ENCODE data around the gene EFCAB6. TPM values are rescaled to one million over a fixed set of nuclear protein-coding genes. Genes with fewer than 3 reads are reported as not detected.

The EFCAB6 gene
- total and polyA plus RNA-seq, 9 of the 15 experiments (the other 6 are each of a cell fraction or from before 2014, with no cell fraction given) = 0.06 TPM; not detected in 8

DNA sequence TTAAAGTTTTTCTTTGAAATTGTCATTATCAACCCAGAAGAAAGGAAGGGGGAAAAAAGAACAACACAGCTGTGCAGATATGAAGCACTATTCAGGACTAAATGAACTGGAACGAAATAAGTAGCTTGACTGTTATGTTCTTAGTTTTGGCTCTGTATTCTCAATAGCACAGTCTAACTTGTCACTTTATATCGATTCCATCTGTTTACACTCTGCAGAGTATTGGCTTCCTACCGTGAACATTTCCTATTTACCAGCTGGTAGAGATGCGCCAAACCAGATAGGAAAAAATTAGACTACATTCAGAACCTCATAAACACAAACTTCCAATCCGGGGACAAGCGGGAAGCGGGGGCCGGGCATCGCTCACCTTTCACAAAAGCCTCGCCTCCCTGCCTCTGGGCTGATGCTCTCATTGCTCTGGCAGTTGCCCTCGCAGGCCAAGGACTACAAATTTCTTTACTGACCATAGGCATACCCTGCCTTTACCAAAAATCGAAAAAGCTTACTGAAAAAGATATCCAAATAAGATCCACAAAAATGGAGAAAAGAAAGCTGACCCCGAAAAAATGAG, 66.2 kb downstream of the EFCAB6 start:
- no TSS peak for BruUV-seq (replicated peaks)
- Histone ChIP-seq H4K20me1 (replicated peaks; ENCODE audit: control insufficient read depth, insufficient read depth, low read length) (no peaks in the 10 kb centered on the region), H3K27me3 (ENCODE audit: control insufficient read depth in 2 of 2, insufficient read depth in 2 of 2, low read length in 2 of 2) (peaks cover 0 to 22% of the 10 kb centered on the region in 2 experiments; a peak in 3 of 5 replicates), H3K36me3 (ENCODE audit: control insufficient read depth, insufficient read depth, low read length) (no peaks in the 10 kb centered on the region), H3K79me2 (ENCODE audit: control insufficient read depth, insufficient read depth, low read length) (no peaks in the 10 kb centered on the region), H3K4me1 (replicated peaks in 1 of 2; ENCODE audit: control insufficient read depth in 2 of 2, insufficient read depth in 2 of 2, low read length in 2 of 2) (no peaks in the 10 kb centered on the region), H3K4me2 (ENCODE audit: insufficient read depth, low read length) (no peak overlapping the region), H3K9me1 (ENCODE audit: control insufficient read depth, insufficient read depth, low read length) (no peaks in the 10 kb centered on the region), H3K9ac (ENCODE audit: insufficient read depth in 1 of 2, low read depth in 2 of 2, low read length in 2 of 2) (no peak overlapping the region), H3K9me3 (replicated peaks; ENCODE audit: control insufficient read depth, insufficient read depth, low read depth, low read length) (no peaks in the 10 kb centered on the region), H3K27ac (ENCODE audit: extremely low read depth, low read depth, low read length) (no peak overlapping the region), H3K4me3 (no peak overlapping the region), H2AFZ (ENCODE audit: low read depth, low read length) (no peak overlapping the region)
- ChIA-PET POLR2A (no interaction called here), CTCF (ENCODE audit: low intra/inter-chr PET ratio) (no interaction called here)
- in situ Hi-C loops (cut with MboI) = no loop called here
- ATAC-seq = no peak
- no peak for TF ChIP-seq MIER1 (IDR thresholded peaks at IDR 0.05; ENCODE audit: low read depth)
- TF ChIP-seq KAT2B (IDR thresholded peaks at IDR 0.05; ENCODE audit: low read depth, low read length) = no peak
- no peak for TF ChIP-seq ZNF444 (CRISPR knock-in tag; IDR thresholded peaks at IDR 0.05)
- no peak for TF ChIP-seq CEBPG (CRISPR knock-in tag; IDR thresholded peaks at IDR 0.05)
- no peak for TF ChIP-seq CEBPG (tag; conservative IDR thresholded peaks at IDR 0.05 in 1 of 2, IDR thresholded peaks at IDR 0.05 in 1 of 2)
- TF ChIP-seq, protein P1, sequence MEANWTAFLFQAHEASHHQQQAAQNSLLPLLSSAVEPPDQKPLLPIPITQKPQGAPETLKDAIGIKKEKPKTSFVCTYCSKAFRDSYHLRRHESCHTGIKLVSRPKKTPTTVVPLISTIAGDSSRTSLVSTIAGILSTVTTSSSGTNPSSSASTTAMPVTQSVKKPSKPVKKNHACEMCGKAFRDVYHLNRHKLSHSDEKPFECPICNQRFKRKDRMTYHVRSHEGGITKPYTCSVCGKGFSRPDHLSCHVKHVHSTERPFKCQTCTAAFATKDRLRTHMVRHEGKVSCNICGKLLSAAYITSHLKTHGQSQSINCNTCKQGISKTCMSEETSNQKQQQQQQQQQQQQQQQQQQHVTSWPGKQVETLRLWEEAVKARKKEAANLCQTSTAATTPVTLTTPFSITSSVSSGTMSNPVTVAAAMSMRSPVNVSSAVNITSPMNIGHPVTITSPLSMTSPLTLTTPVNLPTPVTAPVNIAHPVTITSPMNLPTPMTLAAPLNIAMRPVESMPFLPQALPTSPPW (CRISPR knock-in tag; IDR thresholded peaks at IDR 0.05) = no peak
- no peak for TF ChIP-seq HLTF (IDR thresholded peaks at IDR 0.05)
- no peak for TF ChIP-seq KLF10 (CRISPR knock-in tag; IDR thresholded peaks at IDR 0.05)
- TF ChIP-seq ZNF695 (CRISPR knock-in tag; IDR thresholded peaks at IDR 0.05) = no peak
- no peak for TF ChIP-seq GATAD2B (IDR thresholded peaks at IDR 0.05; ENCODE audit: borderline replicate concordance)
- no peak for TF ChIP-seq ZNF699 (CRISPR knock-in tag; IDR thresholded peaks at IDR 0.05; ENCODE audit: insufficient replicate concordance)
- TF ChIP-seq MAFF (IDR thresholded peaks at IDR 0.05; ENCODE audit: low read length) = no peak
- no peak for TF ChIP-seq ZNF316 (IDR thresholded peaks at IDR 0.05)
- TF ChIP-seq NCOR1 (IDR thresholded peaks at IDR 0.05) = no peak
- TF ChIP-seq HDAC6 (IDR thresholded peaks at IDR 0.05; ENCODE audit: low read depth, low read length) = no peak
- DNase-seq (ENCODE audit: extremely low read depth in 1 of 4, low spot score in 3 of 4) = no peak
- intact Hi-C loops (cut with micrococcal nuclease) = no loop called here
- 0% methylated on average over 12 of the region's 13 CpGs for WGBS (ENCODE audit: insufficient coverage, low coverage, missing lambda C conversion rate)
- FAIRE-seq = no peak

Measured in K562 (cell line).